Mucosa of descending colon (tissue), 3 donors: ENCODE results near the gene LRRTM1. TPM values are rescaled to one million over a fixed set of nuclear protein-coding genes. Genes with fewer than 3 reads are reported as not detected.

ENCODE experiments used
- ATAC-seq: fragments of 200-7000 bp; cut with Tn5 transposase; one replicate; pipeline ENCODE4 v1.9.1; 2020; ENCODE audit warnings: mild to moderate bottlenecking, moderate library complexity
- DNase-seq, 3 donors: peaks; one replicate each; pipeline ENCODE4 v3.0.0-alpha.2; 2020
- H3K36me3 ChIP-seq: fragments of 200-600 bp; one replicate; pipeline ENCODE4 v1.8.0; 2021; ENCODE audit warnings: low read depth, mild to moderate bottlenecking
- H3K4me1 ChIP-seq: fragments of 200-600 bp; one replicate; pipeline ENCODE4 v1.8.0; 2021; ENCODE audit warnings: low read depth, mild to moderate bottlenecking
- H3K4me3 ChIP-seq: fragments of 200-600 bp; one replicate; pipeline ENCODE4 v1.8.0; 2021; ENCODE audit warnings: mild to moderate bottlenecking
- H3K9me3 ChIP-seq: fragments of 200-600 bp; one replicate; pipeline ENCODE4 v1.8.0; 2021; ENCODE audit warnings: mild to moderate bottlenecking
- intact Hi-C, 2 donors: fragments of 100-400 bp; cut with DNase I in 1 of 2; cut with micrococcal nuclease in 1 of 2; formaldehyde crosslinking; loops; one replicate each; pipeline versions ENCODE4 v1.11.0 to v1.11.1; 2022; cut with DNase I, micrococcal nuclease
- total RNA-seq, 3 donors: library from RNA; stranded (reverse); fragmentation: NEBNext Ultra II Directional in 2 of 3; extraction: Animal tissue kit (Norgen Biotek cat#: 25700) in 2 of 3; gene quantifications; one replicate each; pipeline versions ENCODE4 v1.2.1 to v1.2.4, GENCODE V29; 2021 to 2023
- TF ChIP-seq, protein P1 (sequence below): fragments of 200-600 bp; IDR thresholded peaks from one replicate; pipeline ENCODE4 v1.8.0; 2022; ENCODE audit warnings: antibody characterized with exemption, mild to moderate bottlenecking
- donor health status: DM: no; HTN: no; CAD: no; lungs with moderate emphysema.
- donor health status: DM: no; HTN: no; CAD: no.
- donor health status: DM: no; HTN: yes; CAD: no.

The LRRTM1 gene
- total RNA-seq, 3 donors from 2014 or later = 0.12 to 2.2 (median 0.17) TPM

DNA sequence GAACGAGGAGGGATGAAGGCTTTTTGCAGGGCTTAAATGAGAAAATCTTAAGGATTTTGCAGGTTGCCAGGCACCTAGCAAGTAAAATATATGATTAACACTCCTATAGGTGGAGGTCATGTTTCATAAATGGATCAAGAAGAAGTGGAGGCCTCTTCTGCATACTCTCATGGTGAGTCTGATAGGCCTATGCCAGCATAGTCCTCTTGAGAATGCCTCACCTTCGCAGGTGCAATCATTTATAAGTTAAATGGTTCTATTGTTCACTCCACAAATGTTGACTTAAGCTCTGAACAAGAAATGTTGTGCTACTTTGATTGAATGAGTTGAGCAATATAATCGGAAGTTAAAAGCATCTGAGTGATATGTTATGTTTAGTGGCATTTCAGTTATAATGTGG is 12.1 kb downstream of the LRRTM1 start:
- no peak overlapping the region for H3K4me3 ChIP-seq
- intact Hi-C loops = no loop called here
- TF ChIP-seq, protein P1, sequence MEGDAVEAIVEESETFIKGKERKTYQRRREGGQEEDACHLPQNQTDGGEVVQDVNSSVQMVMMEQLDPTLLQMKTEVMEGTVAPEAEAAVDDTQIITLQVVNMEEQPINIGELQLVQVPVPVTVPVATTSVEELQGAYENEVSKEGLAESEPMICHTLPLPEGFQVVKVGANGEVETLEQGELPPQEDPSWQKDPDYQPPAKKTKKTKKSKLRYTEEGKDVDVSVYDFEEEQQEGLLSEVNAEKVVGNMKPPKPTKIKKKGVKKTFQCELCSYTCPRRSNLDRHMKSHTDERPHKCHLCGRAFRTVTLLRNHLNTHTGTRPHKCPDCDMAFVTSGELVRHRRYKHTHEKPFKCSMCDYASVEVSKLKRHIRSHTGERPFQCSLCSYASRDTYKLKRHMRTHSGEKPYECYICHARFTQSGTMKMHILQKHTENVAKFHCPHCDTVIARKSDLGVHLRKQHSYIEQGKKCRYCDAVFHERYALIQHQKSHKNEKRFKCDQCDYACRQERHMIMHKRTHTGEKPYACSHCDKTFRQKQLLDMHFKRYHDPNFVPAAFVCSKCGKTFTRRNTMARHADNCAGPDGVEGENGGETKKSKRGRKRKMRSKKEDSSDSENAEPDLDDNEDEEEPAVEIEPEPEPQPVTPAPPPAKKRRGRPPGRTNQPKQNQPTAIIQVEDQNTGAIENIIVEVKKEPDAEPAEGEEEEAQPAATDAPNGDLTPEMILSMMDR = no peak
- DNase-seq = no peak
- H3K9me3 ChIP-seq = no peaks in the 10 kb centered on the region
- peak; percentile 78 for ATAC-seq
- no peaks in the 10 kb centered on the region for H3K36me3 ChIP-seq
- H3K4me1 ChIP-seq = no peaks in the 10 kb centered on the region

DNA sequence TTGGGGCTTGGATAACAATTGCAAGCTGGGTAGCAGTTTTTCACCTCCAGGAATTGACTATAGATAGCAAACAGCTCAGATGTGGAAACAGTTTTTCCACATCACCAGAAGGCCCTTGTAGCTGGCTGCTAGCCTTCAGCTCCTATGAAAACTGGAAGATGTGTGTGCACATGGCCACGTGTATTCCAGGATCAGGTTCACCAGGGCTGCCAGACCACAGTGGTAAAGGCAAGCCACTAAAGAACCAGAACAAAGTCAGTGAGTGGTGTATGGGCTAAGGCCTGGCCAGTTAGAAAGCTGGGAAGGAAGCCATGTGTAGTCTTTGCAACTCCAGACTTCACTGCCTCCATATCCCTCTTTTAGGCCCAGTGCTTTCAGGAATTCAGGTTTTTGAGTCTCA is 12.9 kb downstream of the LRRTM1 start:
- DNase-seq (no peak), ATAC-seq (no peak)
- TF ChIP-seq, protein P1 = no peak
- H3K4me1 ChIP-seq = no peaks in the 10 kb centered on the region
- H3K36me3 ChIP-seq = no peaks in the 10 kb centered on the region
- H3K4me3 ChIP-seq = no peak overlapping the region
- no peaks in the 10 kb centered on the region for H3K9me3 ChIP-seq
- intact Hi-C loops = no loop called here

DNA sequence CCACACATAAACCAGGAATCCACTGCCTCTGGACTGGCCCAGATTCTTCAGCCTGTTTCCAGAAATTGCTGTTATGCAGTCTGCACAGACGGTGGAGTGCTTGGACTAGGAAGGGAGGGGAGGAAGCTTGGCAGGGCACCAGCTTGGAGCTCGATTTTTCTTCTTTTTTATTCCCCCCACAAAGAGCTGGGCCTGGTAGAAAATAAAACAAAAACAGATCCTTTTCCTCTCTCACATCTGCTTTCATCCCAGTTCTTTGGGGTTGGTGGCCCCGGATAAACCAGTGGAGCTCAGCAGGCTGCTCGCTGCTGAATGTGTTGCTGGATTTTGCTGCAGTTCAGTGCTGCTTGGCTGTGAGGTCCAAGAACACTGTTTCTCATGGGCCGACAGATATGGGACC is 16.0 kb downstream of the LRRTM1 start:
- intact Hi-C loops = no loop called here
- TF ChIP-seq, protein P1 = no peak
- Histone ChIP-seq H3K4me1 (no peaks in the 10 kb centered on the region), H3K4me3 (no peak overlapping the region), H3K36me3 (no peaks in the 10 kb centered on the region), H3K9me3 (no peaks in the 10 kb centered on the region)
- DNase-seq (peak in 1 of 3 donors; percentile 7), ATAC-seq (no peak)

DNA sequence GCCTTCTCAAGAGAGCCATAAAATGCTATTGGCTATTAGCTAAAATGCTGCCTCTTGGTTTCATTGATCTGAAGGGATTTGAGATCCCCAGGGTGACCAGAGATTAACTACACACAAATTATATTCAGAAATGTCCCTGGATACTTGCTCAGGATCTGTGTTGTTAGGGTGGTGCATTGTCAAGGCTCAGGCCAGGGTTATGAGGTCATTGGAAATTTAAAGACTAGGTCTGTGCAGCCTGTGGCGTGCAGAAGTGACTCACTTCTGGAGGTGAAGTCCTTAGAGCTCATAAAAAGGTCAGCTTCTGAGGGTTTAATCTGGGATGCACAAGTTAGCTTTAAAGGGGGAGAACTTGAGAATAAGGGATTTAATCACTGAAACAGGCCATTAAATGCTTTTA is 23.5 kb downstream of the LRRTM1 start:
- H3K36me3 ChIP-seq = no peaks in the 10 kb centered on the region
- no peaks in the 10 kb centered on the region for H3K9me3 ChIP-seq
- no peak for ATAC-seq
- no peaks in the 10 kb centered on the region for H3K4me1 ChIP-seq
- TF ChIP-seq, protein P1 = no peak
- no peak overlapping the region for H3K4me3 ChIP-seq
- no peak for DNase-seq
- intact Hi-C loops = no loop called here

DNA sequence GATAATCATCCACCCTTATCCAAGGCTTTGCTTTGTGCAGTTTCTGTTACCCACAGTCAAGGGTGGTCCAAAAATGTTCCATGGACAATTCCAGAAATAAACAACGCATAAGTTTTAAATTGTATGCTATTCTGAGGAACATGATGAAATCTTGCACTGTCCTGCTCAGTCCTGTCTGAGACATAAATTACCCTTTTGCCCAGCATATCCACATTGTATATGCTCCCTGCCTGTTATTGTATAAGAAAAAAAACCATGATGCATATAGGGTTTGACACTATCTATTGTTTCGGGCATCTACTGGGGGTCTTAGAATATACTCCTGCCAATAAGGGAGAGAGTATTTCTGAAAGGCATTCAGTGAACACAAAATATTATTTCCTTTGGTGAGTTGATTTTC is 24.0 kb downstream of the LRRTM1 start:
- intact Hi-C loops = no loop called here
- ATAC-seq = no peak
- H3K36me3 ChIP-seq = no peaks in the 10 kb centered on the region
- DNase-seq = no peak
- no peaks in the 10 kb centered on the region for H3K9me3 ChIP-seq
- TF ChIP-seq, protein P1 = no peak
- no peaks in the 10 kb centered on the region for H3K4me1 ChIP-seq
- H3K4me3 ChIP-seq = no peak overlapping the region

DNA sequence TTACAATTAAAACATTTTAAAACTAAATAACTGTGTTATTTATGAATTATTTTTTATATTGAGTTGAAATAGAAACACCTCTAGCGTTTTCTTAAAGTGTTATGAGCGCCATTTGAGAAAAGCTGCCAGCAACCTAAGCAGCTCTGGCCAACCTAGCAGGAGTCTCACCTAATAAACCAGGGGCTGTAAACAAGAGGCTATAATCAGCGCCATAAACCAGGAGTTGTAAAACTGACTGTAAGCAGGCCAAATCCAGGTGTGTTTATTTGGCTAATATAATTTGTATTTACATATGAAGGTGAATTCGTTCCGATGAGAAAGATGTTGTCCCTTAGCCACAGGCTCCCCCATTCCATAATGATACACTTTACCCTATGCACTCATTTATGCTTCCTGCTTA is 34.7 kb downstream of the LRRTM1 start:
- TF ChIP-seq, protein P1 = no peak
- intact Hi-C loops = no loop called here
- DNase-seq (peak in 1 of 3 donors; percentile 61), ATAC-seq (peak; percentile 98)
- no peaks in the 10 kb centered on the region for H3K4me1 ChIP-seq
- H3K4me3 ChIP-seq = no peak overlapping the region
- no peaks in the 10 kb centered on the region for H3K9me3 ChIP-seq
- H3K36me3 ChIP-seq = no peaks in the 10 kb centered on the region
